ENCODE data around the gene FAR2.
A peak's percentile ranks its signal among the peaks of the same experiment; 100 is the strongest.

The FAR2 gene

DNA sequence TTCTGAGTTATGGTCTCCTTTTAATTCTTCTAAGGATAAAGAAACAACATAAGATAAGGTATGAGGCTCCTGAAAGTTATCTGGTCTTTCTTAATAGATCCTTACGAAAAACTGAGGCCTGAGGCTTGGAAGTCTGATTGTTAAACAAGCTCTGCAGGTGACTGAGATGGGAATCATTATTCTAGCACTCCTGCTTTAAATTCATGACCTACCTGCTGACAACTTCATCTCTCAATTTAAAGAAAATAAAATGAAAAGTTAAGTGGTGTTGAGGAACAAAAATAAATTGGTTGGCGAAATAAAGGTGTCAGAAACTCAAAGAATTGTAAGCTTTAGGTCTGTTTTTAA, 80.1 kb downstream of the FAR2 start:
- Histone ChIP-seq H3K4me3 (ENCODE audit: low read length) (no peak overlapping the region), H3K9ac (ENCODE audit: low read length) (no peak overlapping the region), H3K9me3 (ENCODE audit: control insufficient read depth, low read length) (no peaks in the 10 kb centered on the region), H3K4me1 (ENCODE audit: control insufficient read depth, insufficient read depth, low read length) (no peaks in the 10 kb centered on the region), H3K36me3 (ENCODE audit: control insufficient read depth, insufficient read depth, low read length) (no peaks in the 10 kb centered on the region), H3K27me3 (ENCODE audit: control insufficient read depth, insufficient read depth, low read length) (no peaks in the 10 kb centered on the region)

DNA sequence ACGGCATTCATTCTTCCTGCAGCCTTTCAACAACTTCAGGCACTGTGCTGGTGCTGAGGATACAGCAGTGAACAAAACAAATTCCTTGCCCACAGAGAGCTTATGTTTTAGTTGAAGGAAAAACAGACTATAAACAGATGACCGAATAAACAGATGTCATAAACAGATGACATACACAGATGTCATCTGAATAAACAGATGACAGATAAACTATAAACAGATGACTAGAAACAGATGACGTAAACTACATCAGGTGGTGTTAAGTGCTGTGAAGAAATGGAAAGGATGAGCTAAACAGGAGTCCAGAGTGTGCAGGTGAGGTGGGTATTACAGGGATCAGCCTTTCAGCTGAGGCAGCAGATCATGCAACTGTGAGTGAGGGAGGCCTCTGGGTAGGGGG, 80.9 kb downstream of the FAR2 start:
- no peak overlapping the region for H3K9ac ChIP-seq (ENCODE audit: low read length)
- H3K27me3 ChIP-seq (ENCODE audit: control insufficient read depth, insufficient read depth, low read length): no peaks in the 10 kb centered on the region
- H3K36me3 ChIP-seq (ENCODE audit: control insufficient read depth, insufficient read depth, low read length): no peaks in the 10 kb centered on the region
- no peak overlapping the region for H3K4me3 ChIP-seq (ENCODE audit: low read length)
- no peaks in the 10 kb centered on the region for H3K4me1 ChIP-seq (ENCODE audit: control insufficient read depth, insufficient read depth, low read length)
- no peaks in the 10 kb centered on the region for H3K9me3 ChIP-seq (ENCODE audit: control insufficient read depth, low read length)

DNA sequence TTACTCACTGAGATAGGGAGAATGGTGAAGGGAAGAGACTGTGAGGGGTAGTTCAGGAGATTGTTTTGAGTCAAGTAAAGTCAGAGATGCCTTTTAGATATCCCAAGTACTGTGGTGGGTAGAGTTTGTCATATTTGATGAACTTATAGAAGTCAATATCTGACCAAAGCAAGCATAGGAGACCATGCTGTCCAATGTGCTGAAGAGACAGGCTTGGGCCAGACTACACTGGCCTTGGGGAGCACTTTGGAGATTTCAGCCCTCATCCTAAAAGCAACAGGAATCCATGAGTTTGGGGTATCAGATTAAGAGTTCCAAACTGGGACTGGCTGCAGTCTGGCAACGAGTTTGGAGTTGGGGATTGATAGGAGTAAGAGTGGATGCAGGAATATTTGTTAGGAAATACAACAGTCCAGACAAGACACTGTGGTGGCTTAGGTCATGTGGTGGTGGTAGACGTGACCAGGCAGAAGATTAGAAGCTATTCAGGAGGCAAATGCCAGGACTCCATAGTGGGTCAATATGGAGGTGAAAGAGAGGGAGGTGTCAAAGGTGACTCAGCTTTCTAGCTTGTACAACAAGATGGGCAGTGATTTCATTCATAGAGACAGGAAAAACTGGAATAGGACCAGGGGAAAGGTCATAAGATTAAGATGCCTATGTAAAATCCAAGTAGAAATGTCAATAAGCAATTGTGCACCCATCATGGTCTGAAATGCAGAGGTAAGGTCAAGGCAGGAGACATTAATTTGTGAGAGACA, 81.9 kb downstream of the FAR2 start:
- Histone ChIP-seq H3K9ac (ENCODE audit: low read length) (no peak overlapping the region), H3K36me3 (ENCODE audit: control insufficient read depth, insufficient read depth, low read length) (no peaks in the 10 kb centered on the region), H3K4me1 (ENCODE audit: control insufficient read depth, insufficient read depth, low read length) (no peaks in the 10 kb centered on the region), H3K9me3 (ENCODE audit: control insufficient read depth, low read length) (no peaks in the 10 kb centered on the region), H3K27me3 (ENCODE audit: control insufficient read depth, insufficient read depth, low read length) (no peaks in the 10 kb centered on the region), H3K4me3 (ENCODE audit: low read length) (no peak overlapping the region)

DNA sequence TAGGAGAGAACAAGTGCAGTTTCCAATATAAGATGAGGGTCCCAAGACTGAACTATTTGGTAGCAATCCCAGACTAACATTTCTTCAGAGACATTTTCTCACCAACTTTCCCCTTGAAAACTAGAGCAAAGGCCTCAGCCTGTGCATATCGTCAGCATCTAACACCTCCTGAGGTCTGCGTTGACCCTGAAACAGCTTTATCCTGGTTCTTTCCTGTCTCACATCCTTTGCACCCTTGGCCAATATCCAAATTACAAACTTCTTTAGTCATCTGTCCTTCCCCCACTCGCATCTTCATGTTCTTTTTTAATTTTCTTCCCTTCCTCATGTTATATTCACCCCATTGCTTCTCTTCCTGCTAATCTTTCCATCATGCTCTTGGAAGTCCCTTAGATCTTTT, 83.0 kb downstream of the FAR2 start:
- Histone ChIP-seq H3K9me3 (ENCODE audit: control insufficient read depth, low read length) (no peaks in the 10 kb centered on the region), H3K4me1 (ENCODE audit: control insufficient read depth, insufficient read depth, low read length) (no peaks in the 10 kb centered on the region), H3K36me3 (ENCODE audit: control insufficient read depth, insufficient read depth, low read length) (no peaks in the 10 kb centered on the region), H3K27me3 (ENCODE audit: control insufficient read depth, insufficient read depth, low read length) (no peaks in the 10 kb centered on the region), H3K9ac (ENCODE audit: low read length) (no peak overlapping the region), H3K4me3 (ENCODE audit: low read length) (no peak overlapping the region)

DNA sequence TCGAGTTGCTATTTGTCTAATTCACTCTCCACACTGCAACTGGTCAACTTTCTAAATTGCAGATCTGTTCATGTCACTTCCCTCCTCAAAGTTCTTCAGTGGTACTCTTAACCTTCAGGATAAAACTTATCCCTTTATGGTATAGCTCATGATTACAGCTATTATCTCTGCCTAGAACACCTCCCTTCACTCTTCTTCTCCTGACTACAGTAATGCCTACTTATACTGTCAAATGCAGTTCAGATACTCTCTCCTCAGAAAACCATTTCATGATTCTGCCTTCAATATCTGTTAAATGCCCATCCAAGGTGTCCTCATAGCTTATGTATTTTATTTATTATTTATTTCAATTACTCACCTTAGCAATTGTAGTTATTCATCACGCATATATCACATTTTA, 85.5 kb downstream of the FAR2 start:
- H3K36me3 ChIP-seq (ENCODE audit: control insufficient read depth, insufficient read depth, low read length): no peaks in the 10 kb centered on the region
- H3K4me1 ChIP-seq (ENCODE audit: control insufficient read depth, insufficient read depth, low read length): no peaks in the 10 kb centered on the region
- H3K9ac ChIP-seq (ENCODE audit: low read length): no peak overlapping the region
- no peak overlapping the region for H3K4me3 ChIP-seq (ENCODE audit: low read length)
- no peaks in the 10 kb centered on the region for H3K9me3 ChIP-seq (ENCODE audit: control insufficient read depth, low read length)
- H3K27me3 ChIP-seq (ENCODE audit: control insufficient read depth, insufficient read depth, low read length): no peaks in the 10 kb centered on the region

DNA sequence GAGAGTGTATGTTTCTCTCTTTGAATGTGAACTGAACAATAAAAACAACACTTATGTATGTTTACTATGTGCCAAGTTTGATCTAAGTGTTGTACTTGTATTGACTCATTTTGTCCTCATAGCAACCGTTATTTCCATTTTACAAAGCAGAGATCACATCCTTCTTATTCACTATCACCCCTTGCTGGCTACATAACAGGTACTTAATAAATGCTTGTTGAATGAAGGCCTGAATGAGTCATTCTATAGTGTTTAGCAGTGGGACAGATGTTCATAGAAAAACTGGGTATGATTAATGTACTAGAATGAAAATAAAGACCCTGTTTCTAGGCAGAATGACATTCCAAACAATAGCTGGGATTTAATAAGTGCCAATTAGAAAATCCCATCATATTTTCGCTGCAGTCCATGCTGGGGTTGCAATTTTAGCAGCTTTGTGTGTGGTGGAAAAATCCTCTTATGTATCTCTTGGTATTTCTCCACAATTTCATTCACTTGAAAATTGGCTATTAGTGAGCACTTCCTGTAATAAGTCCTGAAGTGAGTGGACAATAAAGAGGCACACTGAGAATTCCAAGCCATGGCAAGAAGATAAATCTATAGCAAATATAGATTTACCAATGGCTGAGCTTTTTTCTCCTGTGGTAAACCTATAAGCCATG, 86.0 kb downstream of the FAR2 start:
- H3K27me3 ChIP-seq (ENCODE audit: control insufficient read depth, insufficient read depth, low read length): no peaks in the 10 kb centered on the region
- no peaks in the 10 kb centered on the region for H3K9me3 ChIP-seq (ENCODE audit: control insufficient read depth, low read length)
- no peaks in the 10 kb centered on the region for H3K4me1 ChIP-seq (ENCODE audit: control insufficient read depth, insufficient read depth, low read length)
- no peak overlapping the region for H3K4me3 ChIP-seq (ENCODE audit: low read length)
- H3K36me3 ChIP-seq (ENCODE audit: control insufficient read depth, insufficient read depth, low read length): no peaks in the 10 kb centered on the region
- H3K9ac ChIP-seq (ENCODE audit: low read length): no peak overlapping the region

DNA sequence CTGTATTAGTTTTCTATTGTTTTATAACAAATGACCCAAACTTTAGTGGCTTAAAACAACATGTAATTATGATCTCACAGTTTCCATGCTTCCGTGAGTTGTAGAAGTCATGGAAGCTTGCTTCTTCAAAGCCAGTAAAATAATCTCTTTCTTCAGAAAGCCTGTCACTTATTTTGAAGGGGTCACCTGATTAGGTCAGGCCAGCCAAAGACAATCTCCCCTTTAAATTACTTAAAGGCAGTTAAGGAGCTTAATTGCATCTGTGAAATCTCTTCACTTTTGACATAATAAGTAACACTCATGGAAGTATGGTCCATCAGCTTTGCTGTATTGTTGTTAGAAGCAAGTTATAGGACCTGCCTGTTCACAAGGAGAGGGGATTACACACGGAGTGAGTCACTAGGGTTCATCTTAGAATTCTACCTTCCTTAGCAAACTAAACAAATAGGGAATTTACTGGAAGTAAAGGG, 89.8 kb downstream of the FAR2 start:
- Histone ChIP-seq H3K27me3 (ENCODE audit: control insufficient read depth, insufficient read depth, low read length) (no peaks in the 10 kb centered on the region), H3K36me3 (ENCODE audit: control insufficient read depth, insufficient read depth, low read length) (no peaks in the 10 kb centered on the region), H3K9me3 (ENCODE audit: control insufficient read depth, low read length) (no peaks in the 10 kb centered on the region), H3K4me1 (ENCODE audit: control insufficient read depth, insufficient read depth, low read length) (peaks cover 23% of the 10 kb centered on the region), H3K9ac (ENCODE audit: low read length) (no peak overlapping the region), H3K4me3 (ENCODE audit: low read length) (no peak overlapping the region)

DNA sequence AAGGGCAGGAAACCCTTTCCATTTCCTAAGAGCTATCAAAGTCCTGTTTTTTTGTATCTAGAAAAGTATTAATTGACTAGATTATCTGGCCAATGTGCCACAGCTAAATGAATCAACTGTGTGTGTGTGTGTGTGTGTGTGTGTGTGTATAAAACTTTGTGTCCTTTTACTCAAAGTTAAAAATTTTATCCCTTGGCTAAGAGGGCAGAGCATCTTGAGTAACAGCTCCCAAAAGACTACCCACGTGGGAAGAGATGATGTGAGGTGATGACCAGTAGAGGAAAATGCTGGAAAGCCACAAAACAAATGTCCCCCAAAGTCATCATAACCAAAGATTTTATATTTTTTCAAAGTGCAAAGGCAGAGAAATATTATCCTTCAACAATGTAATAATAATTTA, 90.3 kb downstream of the FAR2 start:
- Histone ChIP-seq H3K9ac (ENCODE audit: low read length) (no peak overlapping the region), H3K36me3 (ENCODE audit: control insufficient read depth, insufficient read depth, low read length) (no peaks in the 10 kb centered on the region), H3K27me3 (ENCODE audit: control insufficient read depth, insufficient read depth, low read length) (no peaks in the 10 kb centered on the region), H3K9me3 (ENCODE audit: control insufficient read depth, low read length) (no peaks in the 10 kb centered on the region), H3K4me3 (ENCODE audit: low read length) (no peak overlapping the region), H3K4me1 (ENCODE audit: control insufficient read depth, insufficient read depth, low read length) (peaks cover 23% of the 10 kb centered on the region)

DNA sequence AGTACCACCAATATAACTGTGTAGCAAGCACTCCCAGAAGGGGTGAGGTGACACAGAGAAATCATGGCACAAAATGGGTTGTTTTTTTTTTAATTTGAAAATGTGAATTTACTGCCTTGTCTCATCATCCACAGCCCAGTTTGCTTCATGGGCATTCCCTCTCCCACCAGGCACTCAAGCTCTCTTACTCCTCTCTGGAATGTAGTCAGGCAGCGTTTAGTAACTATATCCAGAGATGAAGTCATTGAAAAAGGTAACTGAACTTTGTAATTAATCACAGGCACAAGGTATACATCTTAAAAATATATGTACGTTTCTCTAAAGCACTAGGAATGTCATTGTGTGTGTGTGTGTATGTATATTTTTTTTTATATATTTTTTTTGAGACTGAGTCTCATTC, 91.4 kb downstream of the FAR2 start:
- no peaks in the 10 kb centered on the region for H3K9me3 ChIP-seq (ENCODE audit: control insufficient read depth, low read length)
- H3K9ac ChIP-seq (ENCODE audit: low read length): no peak overlapping the region
- H3K4me1 ChIP-seq (ENCODE audit: control insufficient read depth, insufficient read depth, low read length): peaks cover 23% of the 10 kb centered on the region
- no peak overlapping the region for H3K4me3 ChIP-seq (ENCODE audit: low read length)
- no peaks in the 10 kb centered on the region for H3K36me3 ChIP-seq (ENCODE audit: control insufficient read depth, insufficient read depth, low read length)
- H3K27me3 ChIP-seq (ENCODE audit: control insufficient read depth, insufficient read depth, low read length): no peaks in the 10 kb centered on the region

DNA sequence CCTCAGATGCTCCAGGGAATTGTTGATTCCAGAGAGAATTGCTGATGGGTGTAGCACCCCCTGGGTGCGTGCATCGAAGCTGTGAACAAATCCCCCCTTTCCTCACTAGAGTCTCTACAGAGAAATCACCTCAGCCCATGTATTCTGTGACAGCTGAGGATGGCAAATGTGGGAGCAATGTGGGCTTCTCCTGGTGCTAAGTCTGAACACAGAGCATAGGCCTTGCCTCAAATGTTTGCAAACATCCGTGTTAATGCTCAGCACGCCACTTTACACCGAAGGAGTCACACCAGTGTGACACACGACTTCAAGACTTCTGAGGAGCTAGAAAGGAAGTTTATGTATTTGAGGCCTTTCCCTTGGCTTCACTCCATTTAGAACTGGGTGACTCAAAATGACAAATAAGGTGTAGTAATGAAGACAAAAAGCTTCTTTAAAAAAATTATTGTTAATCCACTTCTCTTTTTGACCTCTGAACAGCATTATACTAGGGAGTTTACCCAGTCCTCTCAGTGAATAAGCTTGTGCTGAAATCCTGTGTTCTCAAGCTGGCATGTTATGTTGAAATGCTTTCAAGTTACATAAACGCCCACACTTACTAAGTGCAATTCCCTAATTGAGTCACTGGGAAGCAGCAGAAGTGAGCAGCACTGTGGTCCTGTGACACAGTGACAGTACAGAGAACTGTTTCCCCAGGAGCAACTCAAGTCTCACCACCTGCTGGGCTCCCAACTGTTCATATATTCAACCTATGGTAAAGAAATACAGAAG, 92.9 kb downstream of the FAR2 start:
- no peaks in the 10 kb centered on the region for H3K9me3 ChIP-seq (ENCODE audit: control insufficient read depth, low read length)
- no peaks in the 10 kb centered on the region for H3K36me3 ChIP-seq (ENCODE audit: control insufficient read depth, insufficient read depth, low read length)
- H3K9ac ChIP-seq (ENCODE audit: low read length): peak overlapping the region; percentile 22
- no peak overlapping the region for H3K4me3 ChIP-seq (ENCODE audit: low read length)
- no peaks in the 10 kb centered on the region for H3K27me3 ChIP-seq (ENCODE audit: control insufficient read depth, insufficient read depth, low read length)
- peaks cover 23% of the 10 kb centered on the region for H3K4me1 ChIP-seq (ENCODE audit: control insufficient read depth, insufficient read depth, low read length)

DNA sequence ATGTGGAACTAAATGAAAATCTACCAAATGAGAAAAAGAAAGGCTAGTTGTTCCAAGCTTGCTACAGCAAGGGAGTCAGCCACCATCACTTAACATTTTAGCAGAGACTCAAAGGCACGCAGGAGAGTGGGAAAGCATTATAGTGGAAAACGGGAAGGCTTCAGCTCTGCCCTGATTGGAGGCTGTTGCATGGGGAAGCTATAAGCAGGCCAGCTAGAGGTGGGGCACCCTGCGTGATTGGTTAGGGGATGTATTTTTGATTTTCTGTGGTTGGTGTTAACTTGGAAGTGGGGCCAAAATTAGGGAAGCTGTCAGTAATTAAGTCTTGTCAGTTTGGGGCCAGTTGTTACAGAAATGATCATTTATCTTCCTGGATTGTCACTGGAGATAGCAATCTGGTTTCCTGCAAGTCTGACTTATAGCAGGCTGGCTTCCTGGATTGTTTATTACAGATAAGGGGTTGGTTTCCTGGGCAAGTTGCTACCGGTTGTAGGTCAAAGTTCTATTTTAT, 93.9 kb downstream of the FAR2 start:
- H3K9ac ChIP-seq (ENCODE audit: low read length): no peak overlapping the region
- H3K9me3 ChIP-seq (ENCODE audit: control insufficient read depth, low read length): no peaks in the 10 kb centered on the region
- H3K36me3 ChIP-seq (ENCODE audit: control insufficient read depth, insufficient read depth, low read length): no peaks in the 10 kb centered on the region
- H3K4me3 ChIP-seq (ENCODE audit: low read length): no peak overlapping the region
- H3K4me1 ChIP-seq (ENCODE audit: control insufficient read depth, insufficient read depth, low read length): peaks cover 23% of the 10 kb centered on the region
- no peaks in the 10 kb centered on the region for H3K27me3 ChIP-seq (ENCODE audit: control insufficient read depth, insufficient read depth, low read length)

DNA sequence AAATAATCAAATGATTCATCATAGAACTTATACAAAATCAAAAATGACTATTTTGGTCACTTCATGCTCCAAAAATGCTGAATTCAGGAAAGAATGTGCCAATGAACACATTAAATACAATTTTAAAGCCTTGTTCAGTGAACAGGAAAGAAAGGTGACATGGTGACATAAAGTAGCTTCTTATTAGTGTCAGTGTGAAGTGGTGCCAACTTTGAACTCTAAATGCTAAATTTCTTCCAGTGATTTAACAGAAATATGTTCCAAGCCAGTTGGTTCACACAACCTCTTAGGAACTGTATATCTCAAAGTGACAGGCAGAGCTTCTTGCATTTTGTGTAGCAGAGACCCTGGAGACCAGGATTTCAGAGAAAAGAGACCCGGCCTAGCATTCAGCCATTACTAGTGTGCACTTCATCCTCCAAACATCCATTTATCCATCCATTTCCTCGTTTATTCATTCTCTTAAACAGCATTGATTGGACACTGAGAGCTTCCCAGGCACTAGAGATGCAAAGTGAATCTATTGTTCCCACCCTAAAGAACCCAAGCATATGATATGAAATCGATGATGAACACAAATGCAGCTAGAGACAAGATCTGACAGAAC, 95.2 kb downstream of the FAR2 start:
- Histone ChIP-seq H3K9me3 (ENCODE audit: control insufficient read depth, low read length) (no peaks in the 10 kb centered on the region), H3K27me3 (ENCODE audit: control insufficient read depth, insufficient read depth, low read length) (no peaks in the 10 kb centered on the region), H3K4me3 (ENCODE audit: low read length) (no peak overlapping the region), H3K9ac (ENCODE audit: low read length) (no peak overlapping the region), H3K4me1 (ENCODE audit: control insufficient read depth, insufficient read depth, low read length) (peaks cover 23% of the 10 kb centered on the region), H3K36me3 (ENCODE audit: control insufficient read depth, insufficient read depth, low read length) (no peaks in the 10 kb centered on the region)

Measured in mucosa of stomach (tissue), 1 donor.